ENCODE data around the gene RAD52.
A peak's percentile ranks its signal among the peaks of the same experiment; 100 is the strongest.

Gene RAD52

DNA sequence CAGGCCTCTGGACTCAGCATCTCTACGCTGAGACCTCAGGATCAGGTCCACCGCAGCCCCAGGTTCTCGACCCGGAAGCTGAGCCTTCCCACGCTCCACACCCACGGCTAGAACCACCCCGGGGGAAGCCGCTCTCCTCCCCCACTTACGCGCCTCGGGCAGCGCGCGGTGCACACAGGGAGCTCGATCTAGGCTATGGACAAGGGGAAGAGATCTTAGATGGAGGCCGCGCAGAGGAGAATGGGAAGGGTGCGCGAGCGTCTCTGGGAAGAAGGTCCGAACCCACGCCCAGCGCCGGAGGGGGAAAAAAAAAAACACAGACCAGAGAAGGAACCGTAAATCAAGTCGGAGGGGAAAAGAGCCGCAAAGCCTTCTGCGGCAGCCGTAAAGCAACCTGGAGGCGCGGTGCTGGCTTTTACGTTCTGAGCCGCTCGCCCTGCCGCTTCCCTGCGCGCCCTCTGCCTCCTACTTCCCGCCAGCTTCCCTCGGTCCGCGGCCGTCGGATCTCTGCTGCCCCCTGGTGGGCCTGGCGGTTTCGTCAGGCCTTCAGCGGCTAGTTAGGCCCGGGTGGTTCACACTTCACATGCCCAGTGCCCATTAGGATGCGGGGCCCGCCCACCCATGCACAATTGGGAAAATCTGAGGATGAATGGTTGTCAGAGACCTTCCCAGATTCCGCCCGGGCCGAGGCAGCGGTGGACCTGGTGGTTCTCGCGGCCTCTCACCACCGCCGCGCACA lies at the start of gene RAD52:
Gene RAD52, minus strand, starts transcription at position 242 of the 739 bp plus-strand sequence. CDS start 16,636 bp downstream, outside the sequence.
- peak; percentile 95 to 98 for DNase-seq (ENCODE audit: low read depth in 1 of 2, low spot score in 1 of 2)

DNA sequence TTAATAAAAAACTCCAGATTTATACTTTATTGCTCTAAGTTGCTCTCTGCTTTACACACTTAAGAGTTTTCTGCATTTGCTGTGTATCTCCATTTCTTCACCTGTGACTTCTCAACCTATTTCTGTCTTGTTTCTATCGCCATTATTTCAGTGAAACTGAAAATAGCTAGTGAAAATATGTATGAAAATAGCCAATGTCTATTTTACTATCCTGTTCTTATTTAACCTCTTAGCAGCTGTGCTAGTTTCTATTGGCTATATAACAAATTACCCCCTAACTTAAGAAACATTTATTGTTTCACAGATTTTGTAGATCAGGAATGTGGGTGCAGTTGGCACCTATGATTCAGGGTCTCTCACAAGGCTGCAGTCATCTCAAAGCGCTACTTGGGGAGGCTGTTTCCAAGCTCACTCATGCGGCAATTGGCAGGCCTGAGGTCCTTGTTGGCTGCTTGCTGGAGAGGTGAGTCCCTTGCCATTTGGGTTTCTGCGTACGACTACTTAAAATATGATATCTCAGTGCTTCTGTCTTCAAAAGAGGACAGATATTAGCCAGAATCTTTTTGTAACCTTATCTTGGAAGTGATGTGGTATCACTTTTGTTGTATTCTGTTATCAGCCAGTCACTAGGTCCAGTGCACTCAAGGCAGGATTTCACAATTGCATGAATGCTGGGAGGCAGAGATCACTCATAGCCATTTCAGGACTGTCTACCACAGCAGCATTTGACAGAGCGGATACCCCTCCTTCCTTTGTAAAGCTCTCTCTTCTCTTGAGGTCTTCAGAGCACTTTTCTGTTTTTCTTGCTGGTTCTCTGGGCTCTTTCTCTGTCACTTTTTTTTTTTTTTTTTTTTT lies 48.8 kb upstream of the RAD52 start:
- DNase-seq (ENCODE audit: low read depth in 1 of 2, low spot score in 1 of 2) = no peak

DNA sequence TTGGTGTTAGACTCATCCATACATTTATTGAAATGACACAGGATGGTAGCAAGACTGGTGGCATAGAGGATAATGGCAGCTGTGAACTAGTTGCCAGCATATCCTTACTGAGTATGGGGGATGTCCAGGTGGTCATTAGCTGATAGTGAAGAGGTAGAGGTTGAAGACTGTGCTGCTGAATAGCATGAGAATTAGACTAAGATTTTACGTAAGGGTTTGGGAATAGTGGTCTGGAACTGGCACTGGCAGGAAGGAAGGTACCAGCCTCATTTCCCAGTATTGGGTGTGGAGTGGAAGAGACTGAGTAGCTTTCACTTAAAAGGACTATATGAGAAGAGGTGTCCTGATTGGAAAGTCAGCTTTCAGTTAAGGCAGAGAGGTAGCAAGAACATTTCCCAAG lies 48.0 kb upstream of the RAD52 start:
- DNase-seq (ENCODE audit: low read depth in 1 of 2, low spot score in 1 of 2) = no peak

DNA sequence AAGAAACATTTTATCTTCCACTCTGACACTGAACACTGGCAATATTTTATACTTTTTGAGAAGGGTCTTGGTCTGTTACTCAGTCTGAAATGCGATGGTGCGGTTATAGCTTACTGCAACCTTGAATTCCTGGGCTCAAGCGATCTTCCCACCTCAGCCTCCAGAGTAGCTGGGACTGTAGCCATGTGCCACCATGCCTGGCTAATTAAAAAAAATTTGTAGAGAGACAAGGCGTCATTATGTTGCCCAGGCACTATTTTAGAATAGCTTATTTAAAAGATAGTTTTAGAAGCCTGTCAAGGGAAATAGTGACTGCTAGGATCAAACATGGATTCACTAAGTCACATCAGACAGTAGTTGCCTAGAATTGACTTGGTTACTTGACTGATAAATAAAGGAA lies 47.4 kb upstream of the RAD52 start:
- no peak for DNase-seq (ENCODE audit: low read depth in 1 of 2, low spot score in 1 of 2)

DNA sequence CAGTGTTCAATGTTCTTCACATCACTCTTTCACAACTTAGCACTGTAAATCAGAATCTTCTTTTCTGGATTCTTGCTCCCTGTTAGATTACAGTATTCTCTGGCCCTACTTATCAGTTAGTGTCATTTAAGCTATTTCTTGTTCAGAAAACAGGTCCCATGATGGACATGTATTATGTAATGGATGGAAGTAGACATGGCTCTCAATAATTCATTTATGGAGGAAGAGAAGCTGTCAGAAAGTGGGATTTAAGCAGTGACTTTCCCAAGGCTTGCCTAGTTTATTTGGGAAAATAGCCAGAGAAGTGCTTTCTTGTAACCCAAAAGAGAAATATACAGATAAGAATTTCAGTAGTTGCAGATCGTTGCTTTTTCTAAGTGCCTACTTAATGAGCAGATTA lies 43.2 kb upstream of the RAD52 start:
- DNase-seq (ENCODE audit: low read depth in 1 of 2, low spot score in 1 of 2) = no peak

DNA sequence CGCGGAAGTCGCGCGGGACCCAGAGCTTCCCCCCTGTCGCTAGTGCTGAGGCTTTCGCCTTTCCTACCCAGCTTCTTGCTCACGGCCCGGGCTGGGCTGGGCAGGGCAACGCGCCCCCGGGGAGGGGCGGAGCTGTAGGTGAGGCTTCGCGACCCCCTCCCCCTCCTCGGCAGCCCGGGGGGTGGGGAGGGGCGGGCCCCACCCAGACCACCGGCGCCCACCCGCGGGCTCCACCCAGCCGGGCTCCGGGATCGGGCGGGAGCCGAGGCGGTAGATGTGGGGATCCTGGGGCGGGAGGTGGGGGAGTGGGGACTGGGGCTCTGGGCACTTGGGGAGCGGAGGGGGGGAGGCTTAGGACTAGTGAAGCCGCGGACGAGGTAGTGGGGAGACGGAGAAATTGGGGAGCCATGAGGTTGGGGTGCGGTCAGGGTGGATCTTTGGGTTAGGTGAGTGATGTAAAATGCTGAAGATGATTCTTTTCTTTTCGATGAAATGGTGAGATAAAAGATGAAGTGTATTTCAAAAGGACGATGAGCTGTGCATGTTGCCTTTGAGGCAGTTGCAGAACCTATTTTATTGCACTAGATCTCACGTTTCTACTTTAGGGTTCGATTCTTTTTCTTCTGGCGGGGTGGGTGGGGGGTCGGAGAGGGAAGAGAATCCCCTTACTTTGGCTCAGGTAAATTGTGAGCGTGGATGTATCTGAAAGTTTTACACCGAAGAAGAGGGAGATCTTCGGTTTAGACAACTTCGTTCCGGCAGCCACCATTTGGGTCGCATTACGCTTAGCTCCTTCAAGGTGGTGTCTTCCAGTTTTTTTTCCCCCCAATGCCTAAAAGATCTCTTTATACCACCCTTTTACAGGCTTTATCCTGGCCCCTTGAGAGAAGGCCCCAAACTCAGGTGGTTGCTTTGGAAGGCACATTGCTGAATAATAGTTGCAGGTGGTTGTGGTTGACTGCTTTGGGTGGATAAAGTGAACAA lies 42.1 kb upstream of the RAD52 start:
- no peak for DNase-seq (ENCODE audit: low read depth in 1 of 2, low spot score in 1 of 2)

DNA sequence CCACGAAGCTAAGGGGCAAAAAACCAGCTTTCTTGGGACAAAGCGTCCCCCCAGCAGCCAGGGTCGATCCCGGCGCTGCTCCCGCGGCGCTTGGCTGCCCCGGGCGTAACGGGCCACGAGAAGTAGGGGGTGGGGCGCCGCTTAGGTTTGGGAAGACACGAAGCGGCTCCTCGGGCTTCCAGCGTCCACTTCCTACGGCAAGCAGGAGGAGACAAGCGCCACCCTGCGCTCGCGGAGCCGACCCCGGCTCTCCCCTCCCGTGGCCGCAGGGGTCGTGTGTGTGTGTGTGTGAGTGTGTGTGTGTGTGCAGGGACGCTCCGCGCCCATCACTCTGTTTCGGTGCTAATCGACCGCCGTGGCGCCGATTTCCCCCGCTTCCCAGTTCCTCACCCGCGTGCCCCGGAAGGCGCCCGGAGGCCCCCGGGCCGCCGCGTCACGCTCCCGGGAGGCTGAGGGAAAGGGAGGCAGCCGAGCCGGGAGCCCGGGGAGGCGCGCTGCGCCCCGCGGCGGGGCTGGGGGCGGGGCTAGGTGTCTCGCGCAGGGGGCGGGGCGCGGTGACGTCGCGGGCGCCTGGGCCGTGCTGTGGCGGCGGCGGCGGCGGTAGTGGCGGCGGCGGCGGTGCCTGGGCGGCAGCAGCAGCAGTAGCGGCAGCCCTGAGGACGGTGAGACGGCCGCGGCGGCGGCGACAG lies 41.3 kb upstream of the RAD52 start, which contains the start of gene ERC1:
Gene ERC1, plus strand, starts transcription at position 563 of the 689 bp plus-strand sequence. CDS start 36,681 bp downstream, outside the sequence.
- DNase-seq (ENCODE audit: low read depth in 1 of 2, low spot score in 1 of 2) = peak; percentile 78 to 86

DNA sequence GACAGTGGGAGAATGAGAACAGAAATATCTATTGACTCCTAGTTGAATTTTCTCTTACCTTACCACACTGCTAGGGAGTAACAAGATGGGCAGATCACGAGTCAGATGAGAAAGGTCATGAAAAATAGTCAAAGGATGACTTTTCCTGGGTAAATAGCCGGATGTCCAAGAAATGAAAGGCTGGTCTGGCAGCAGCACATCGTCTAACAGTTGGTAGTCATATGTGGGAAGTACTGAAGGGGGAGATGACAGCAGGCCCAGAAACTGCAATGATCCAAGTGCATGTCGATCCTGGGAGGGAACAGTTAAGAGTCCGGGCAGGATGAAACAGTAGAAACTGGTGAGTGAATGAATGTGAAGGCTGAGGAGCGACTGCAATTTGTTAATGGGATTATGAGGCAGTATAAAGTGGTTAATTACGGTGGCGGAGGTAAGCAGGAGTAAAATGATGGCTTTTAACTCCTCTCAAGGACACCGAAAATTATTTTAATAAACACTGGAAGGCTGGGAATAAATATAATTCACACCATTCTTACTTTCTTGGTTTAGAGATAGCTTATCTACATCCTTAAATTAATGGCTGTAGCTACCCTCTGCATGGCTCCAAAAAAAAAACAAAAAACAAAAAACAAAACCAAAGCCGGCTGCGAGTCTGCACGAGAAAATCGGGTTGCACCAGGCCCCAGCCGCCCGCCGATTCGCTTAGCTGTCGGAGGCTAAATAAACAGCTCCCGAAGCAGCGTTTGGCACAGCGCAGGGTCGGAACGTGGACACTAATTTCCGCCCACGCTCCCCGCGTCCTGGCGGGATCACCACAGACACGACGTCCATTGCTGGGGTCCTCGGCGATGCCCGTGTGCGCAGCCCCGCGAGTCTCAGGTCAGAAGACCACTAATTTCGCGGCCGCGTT lies 40.5 kb upstream of the RAD52 start:
- DNase-seq (ENCODE audit: low read depth in 1 of 2, low spot score in 1 of 2) = peak; percentile 12 to 27

DNA sequence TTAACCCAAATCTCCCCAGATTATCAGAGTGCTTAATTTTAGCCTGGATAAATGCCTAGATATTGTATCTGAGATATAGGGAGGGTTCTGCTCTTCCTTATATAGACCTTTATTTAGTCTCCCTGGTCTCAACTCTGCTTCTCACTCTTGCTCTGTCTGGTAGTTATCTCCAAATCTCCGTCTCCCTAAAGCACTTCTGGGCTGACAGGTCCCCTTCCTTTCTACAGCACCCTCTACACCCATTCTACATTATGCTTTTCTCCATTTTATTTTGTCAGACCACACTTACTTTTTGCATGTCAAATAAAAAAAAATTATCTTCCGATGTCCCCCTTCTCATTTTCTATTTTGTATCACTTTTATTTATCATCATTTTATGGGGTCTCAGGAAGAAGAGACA lies 39.6 kb upstream of the RAD52 start:
- DNase-seq (ENCODE audit: low read depth in 1 of 2, low spot score in 1 of 2) = no peak

DNA sequence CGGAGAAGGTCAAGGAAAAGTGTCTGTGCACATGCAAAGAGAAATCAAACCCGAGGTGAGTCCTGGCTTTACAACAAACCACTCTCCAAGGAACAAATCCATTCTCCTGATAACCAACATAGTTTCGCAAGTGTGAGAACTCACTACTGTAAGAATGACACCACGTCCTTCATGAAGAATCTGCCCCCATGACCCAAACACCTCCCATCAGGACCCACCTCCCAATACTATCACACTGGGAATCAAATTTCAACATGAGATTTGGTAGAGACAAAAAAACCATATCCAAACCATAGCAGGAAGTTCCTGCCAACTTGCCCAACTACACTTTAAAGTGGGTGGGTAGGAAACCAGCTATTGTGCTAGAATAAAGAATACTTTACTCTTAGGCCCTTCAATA lies 39.2 kb upstream of the RAD52 start:
- DNase-seq (ENCODE audit: low read depth in 1 of 2, low spot score in 1 of 2) = no peak

DNA sequence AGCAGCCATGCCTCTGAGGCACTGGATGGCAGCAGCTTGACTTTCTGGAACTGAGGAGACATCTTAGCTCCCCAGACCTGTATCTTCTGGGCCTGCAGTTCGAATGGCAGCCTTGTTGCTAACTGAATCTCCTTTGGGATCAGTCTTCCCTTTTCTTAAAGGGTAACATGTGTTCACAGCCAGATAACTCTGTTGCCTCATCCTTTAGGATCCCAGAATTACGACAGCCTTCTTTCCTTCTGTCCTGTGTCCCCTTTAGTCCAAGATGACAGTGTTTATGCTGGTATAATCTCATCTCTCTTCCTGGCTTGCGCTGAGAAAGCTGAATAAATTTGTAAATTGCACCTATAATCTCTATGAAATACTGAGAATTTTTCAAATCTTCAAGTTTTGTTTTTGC lies 32.5 kb upstream of the RAD52 start:
- DNase-seq (ENCODE audit: low read depth in 1 of 2, low spot score in 1 of 2) = no peak

DNA sequence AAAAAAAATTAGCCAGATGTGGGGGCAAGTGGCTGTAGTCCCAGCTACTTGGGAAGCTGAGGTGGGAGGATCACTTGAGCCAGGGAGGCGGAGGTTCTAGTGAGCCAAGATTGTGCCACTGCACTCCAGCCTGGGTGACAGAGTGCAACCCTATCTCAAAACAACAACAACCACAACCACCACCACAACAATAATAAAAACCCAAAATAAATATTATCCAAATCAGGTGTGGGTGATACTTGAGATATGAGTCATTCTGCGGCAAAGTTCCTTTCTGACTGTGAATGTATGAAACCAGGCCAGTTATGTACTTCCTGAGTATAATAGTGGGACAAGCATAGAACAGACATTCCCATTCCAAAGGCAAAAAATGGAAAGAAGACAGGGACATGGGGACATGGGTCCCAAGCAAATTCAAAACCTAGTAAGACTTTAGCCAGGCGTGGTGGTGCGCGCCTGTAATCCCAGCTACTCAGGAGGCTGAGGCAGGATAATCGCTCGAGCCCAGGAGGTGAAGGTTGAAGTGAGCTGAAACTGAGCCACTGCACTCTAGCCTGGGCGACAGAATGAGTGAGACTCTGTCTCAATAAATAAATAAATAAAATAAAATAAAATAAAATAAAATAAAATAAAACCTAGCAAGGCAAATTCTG lies 31.8 kb upstream of the RAD52 start:
- no peak for DNase-seq (ENCODE audit: low read depth in 1 of 2, low spot score in 1 of 2)

DNA sequence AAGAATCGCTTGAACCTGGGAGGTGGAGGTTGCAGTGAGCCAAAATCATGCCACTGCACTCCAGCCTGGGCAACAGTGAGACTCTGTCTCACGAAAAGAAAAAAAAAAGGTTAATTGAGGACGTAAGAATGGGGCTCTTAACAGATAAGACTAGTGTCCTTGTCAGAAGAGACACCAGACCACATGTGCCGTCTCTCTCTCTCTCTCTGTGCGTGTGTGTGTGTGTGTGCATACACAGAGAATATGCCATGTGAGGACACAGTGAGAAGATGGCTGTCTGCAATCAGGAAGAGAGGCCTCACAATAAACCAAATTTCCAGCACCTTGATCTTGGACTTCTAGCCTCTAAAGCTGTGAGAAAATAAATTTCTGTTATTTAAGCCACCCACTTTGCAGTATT lies 29.9 kb upstream of the RAD52 start:
- DNase-seq (ENCODE audit: low read depth in 1 of 2, low spot score in 1 of 2) = no peak

DNA sequence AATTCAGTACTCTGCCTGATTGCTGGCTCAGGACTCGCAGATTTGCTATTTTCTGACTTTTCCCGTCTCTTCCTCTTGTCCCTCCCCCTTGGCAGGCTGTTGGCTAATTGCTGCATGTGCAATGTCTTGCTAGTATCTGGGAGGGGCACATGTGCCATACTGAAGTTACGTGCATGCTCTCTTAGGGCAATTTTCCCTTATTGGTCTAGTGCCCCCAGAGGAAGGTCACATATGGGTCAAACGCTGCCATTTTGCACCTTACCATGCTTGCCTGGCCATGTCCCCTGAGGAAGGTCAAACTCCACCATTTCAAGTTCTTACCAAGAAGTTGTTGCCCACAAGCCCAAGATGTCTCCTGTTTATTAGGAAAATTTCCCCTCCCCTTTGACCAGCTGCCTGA lies 27.7 kb upstream of the RAD52 start:
- no peak for DNase-seq (ENCODE audit: low read depth in 1 of 2, low spot score in 1 of 2)

DNA sequence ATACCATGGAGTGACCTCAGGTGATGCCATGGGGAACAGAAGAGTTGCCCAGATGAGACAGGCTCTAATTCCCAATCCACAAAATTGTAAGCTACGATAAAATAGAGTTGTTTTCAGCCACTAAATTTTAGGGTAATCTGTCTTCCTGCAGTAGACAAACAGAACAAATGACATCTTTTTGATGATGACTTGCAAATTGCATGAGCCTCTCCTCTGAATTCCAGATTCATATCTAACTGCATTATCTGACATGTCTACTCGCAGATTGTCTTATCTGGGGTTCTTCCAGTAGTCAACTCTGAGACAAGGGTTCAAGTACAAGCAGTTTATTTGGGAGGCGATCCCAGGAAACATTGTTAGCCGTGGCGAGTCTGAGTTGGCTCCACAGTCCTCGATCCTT lies 27.1 kb upstream of the RAD52 start:
- no peak for DNase-seq (ENCODE audit: low read depth in 1 of 2, low spot score in 1 of 2)

DNA sequence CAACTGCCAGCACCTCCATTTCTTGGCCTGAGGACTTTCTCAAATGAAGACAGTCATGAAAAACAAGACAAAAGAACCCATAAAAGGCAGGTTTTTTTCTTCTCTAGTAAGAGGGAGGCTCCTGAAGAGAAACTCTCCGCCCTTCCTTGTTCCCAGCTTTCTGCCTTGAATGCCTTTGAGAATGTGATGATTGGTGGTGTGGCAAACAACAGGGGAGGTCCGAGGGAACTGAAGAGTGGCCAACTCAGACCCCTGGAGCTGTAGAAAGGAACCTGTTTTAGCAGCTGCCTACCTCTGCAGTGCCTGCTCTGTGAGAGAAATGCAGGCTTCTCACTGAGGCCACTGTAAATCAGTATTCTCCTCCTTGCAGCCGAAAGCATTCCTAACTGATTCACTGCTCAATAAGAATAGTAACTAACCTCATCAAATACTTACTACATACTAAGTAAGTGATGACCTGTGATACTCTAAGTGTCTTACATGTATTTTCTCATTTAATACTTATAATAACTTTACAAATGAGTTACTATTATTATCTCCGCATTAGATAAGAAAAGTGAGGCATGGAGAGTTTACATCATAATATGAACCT lies 24.9 kb upstream of the RAD52 start:
- no peak for DNase-seq (ENCODE audit: low read depth in 1 of 2, low spot score in 1 of 2)

DNA sequence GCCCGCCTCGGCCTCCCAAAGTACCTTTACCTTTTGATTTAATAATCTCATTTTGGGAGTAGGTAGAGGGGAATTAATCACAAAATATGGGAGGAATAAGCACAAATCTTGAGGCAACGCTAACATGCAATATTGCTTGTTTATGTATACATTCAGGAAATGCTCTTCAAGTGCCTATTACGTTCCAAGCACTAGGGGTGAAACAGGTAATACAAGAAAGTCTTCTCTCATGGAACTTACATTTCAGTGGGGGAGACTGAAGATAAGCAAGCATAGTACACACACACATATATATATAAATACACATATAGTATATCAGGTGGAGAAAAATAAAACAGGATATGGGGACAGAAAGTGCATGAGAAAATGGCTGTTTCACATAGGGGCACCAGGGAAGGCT lies 22.5 kb upstream of the RAD52 start:
- no peak for DNase-seq (ENCODE audit: low read depth in 1 of 2, low spot score in 1 of 2)

DNA sequence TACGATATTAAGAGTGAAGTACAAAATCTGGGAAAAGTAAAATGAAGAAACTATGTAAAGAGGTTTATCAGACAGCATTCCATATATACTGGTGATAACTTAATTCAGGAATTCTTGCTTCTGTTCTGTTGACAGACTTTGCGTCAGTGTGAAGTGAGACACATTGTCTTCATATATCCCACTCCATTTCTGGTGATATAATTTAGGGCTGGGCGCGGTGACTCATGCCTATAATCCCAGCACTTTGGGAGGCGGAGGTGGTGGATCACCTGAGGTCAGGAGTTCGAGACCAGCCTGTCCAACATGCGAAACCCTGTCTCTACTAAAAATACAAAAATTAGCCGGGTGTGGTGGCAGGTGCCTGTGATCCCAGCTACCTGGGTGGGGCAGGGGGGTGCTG lies 20.3 kb upstream of the RAD52 start:
- DNase-seq (ENCODE audit: low read depth in 1 of 2, low spot score in 1 of 2) = no peak

DNA sequence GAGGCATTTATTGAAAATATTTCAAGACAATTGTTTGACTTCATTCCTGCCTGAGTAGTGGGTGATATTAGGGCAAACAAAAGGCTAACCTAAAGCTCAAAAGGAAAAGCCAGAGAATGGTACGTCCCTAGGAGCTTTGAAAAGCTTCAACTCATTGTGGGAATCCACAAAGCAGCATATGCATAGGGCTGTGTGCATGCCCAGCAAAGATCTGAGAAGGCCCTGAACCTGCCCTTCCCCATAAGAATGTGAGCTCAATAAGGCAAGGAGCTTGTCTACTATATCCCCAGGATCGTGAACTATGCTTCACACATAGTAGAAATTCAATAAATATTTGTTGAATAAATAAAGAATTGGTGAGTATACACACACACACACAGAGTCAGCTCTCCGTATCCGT lies 19.1 kb upstream of the RAD52 start:
- DNase-seq (ENCODE audit: low read depth in 1 of 2, low spot score in 1 of 2) = no peak
